MM.1S (cell line): ENCODE data around the gene NFYC.

Experiments used
- EZH2 ChIP-seq: fragments of 300-600 bp; sonication (generic); optimal IDR thresholded peaks from 2 replicates; pipeline ENCODE3; 2017; ENCODE audit warnings: low read depth, mild to moderate bottlenecking, antibody characterized with exemption, low read length, mixed read lengths
- TF ChIP-seq, protein P1 (sequence below): fragments of 300-600 bp; sonication (generic); IDR thresholded peaks from 2 replicates; pipeline ENCODE4 v1.5.1; 2016; ENCODE audit warnings: antibody characterized with exemption, low read length, mixed read lengths

DNA sequence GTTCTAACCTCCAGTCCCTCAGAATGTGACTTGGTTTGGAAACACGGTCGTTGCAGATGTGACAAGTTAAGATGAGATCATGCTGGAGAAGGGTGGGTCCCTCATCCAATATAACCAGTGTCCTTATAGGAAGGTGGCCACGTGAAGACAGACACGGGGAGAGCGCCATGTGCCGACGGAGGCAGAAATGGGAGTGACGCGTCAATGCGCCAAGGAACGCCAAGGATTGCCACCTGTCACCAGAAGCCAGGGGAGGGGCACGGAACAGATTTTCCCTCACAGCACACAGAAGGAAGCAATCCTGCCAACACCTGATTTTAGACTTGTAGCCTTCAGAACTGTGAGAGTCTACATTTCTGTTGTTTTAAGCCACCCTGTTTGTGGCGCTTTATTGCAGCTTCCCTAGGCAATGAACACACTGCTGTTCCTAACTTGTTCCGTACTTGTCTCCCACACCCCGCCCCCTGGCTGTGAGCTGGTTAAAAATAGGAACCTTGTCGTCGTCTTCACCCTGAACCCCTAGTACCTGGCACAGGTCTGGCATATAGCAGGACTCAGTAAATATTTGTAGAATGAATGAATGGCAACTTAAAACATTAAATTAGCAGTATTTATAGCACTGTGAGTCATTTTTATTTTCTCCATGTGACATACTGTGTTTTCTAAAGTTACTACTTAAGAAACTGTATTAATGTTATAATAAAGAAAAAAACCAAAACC, 40.2 kb upstream of the NFYC start:
- TF ChIP-seq, protein P1, sequence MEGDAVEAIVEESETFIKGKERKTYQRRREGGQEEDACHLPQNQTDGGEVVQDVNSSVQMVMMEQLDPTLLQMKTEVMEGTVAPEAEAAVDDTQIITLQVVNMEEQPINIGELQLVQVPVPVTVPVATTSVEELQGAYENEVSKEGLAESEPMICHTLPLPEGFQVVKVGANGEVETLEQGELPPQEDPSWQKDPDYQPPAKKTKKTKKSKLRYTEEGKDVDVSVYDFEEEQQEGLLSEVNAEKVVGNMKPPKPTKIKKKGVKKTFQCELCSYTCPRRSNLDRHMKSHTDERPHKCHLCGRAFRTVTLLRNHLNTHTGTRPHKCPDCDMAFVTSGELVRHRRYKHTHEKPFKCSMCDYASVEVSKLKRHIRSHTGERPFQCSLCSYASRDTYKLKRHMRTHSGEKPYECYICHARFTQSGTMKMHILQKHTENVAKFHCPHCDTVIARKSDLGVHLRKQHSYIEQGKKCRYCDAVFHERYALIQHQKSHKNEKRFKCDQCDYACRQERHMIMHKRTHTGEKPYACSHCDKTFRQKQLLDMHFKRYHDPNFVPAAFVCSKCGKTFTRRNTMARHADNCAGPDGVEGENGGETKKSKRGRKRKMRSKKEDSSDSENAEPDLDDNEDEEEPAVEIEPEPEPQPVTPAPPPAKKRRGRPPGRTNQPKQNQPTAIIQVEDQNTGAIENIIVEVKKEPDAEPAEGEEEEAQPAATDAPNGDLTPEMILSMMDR = no peak
- TF ChIP-seq EZH2 = no peak
